Stomach (tissue), 9 donors: ENCODE results near the gene SIK2. TPM values are rescaled to one million over a fixed set of nuclear protein-coding genes. Genes with fewer than 3 reads are reported as not detected.

Experiments used
- DNase-seq, 2 donors: peaks; one replicate each; pipeline versions ENCODE4 v3.0.0 to v3.0.0-alpha.2; 2013 to 2019
- H3K27ac ChIP-seq, 5 donors: fragments of 200-600 bp in 4 of 5; sonication (generic) in 4 of 5; one replicate each; pipeline ENCODE4 v1.5.1; 2013 to 2019; ENCODE audit warnings: mild to moderate bottlenecking in 1 of 5, moderate library complexity in 1 of 5
- H3K27me3 ChIP-seq, 3 donors: fragments of 200-600 bp; sonication (generic); one replicate each; pipeline ENCODE4 v1.5.1; 2017 to 2019; ENCODE audit warnings: mixed run types in 1 of 3
- H3K36me3 ChIP-seq, 4 donors: fragments of 200-600 bp; sonication (generic); 1 replicate in 3 of 4; 2 replicates in 1 of 4; pipeline ENCODE4 v1.5.1; 2016 to 2019
- H3K4me1 ChIP-seq, 4 donors: fragments of 200-600 bp; sonication (generic); one replicate each; pipeline ENCODE4 v1.5.1; 2016 to 2019
- H3K4me3 ChIP-seq, 4 donors: fragments of 200-600 bp; sonication (generic) in 3 of 4; one replicate each; pipeline ENCODE4 v1.5.1; 2016 to 2019; ENCODE audit warnings: mild to moderate bottlenecking in 1 of 4
- H3K9me3 ChIP-seq, 4 donors: fragments of 200-600 bp; sonication (generic); one replicate each; pipeline ENCODE4 v1.5.1; 2016 to 2019
- CTCF ChIP-seq, 7 experiments: fragments of 450-650 bp in 4 of 7; fragments of 200-600 bp in 3 of 7; sonication (generic) in 3 of 7; IDR thresholded peaks; one replicate each; pipeline ENCODE4 v1.5.1; 2016 to 2019; ENCODE audit warnings: antibody characterized with exemption in 7 of 7, control low read depth in 2 of 7, mild to moderate bottlenecking in 1 of 7
- EP300 ChIP-seq: sonication (generic); formaldehyde crosslinking; IDR thresholded peaks from one replicate; pipeline ENCODE4 v1.6.1; 2017; ENCODE audit warnings: antibody characterized with exemption
- POLR2A ChIP-seq, 4 donors: fragments of 450-650 bp; IDR thresholded peaks; one replicate each; pipeline ENCODE4 v1.6.1; 2016; ENCODE audit warnings: antibody characterized with exemption in 4 of 4, control low read depth in 2 of 4, mild to moderate bottlenecking in 1 of 4, moderate library complexity in 1 of 4
- POLR2AphosphoS5 ChIP-seq, 3 donors: sonication (generic); formaldehyde crosslinking; IDR thresholded peaks; one replicate each; pipeline ENCODE4 v1.6.1; 2016; ENCODE audit warnings: antibody characterized with exemption in 3 of 3
- WGBS, 5 donors: extraction: QIAGEN DNeasy Blood & Tissue Kit in 3 of 5; methylation state at CpG; one replicate each; pipeline versions ENCODE4 v1.1.5 to v1.1.7; 2013 to 2018; 5-methylcytosine and 5-hydroxymethylcytosine counted together
- intact Hi-C: fragments of 100-400 bp; cut with DNase I; formaldehyde crosslinking; loops from one replicate; pipeline ENCODE4 v1.15.1; 2023; ENCODE audit warnings: low total_unique reads
- polyA plus RNA-seq, 3 donors: library from polyadenylated mRNA; stranded (reverse); fragments of 200-250 nt; gene quantifications; one replicate each; pipeline ENCODE4 v1.2.3, GENCODE V29; 2013
- total RNA-seq, 5 donors: library from RNA; depleted of rRNA; stranded (reverse); fragments of >200 nt; gene quantifications; one replicate each; pipeline versions ENCODE4 v1.1.0 to v1.2.3, GENCODE V29; 2014 to 2016
- donor health status: healthy with polysubstance abuse.
- donor health status: Bipolar disorder and iron deficiency.
- donor health status: healthy.

SIK2 gene
- total and polyA plus RNA-seq, 8 donors, result 5.5 to 86.9 (median 18.4) TPM

GRCh38 chr11:111730871-111731591 is 128.8 kb downstream of the SIK2 start:
- intact Hi-C loops, result no loop called here
- no peaks in the 10 kb centered on the region for H3K9me3 ChIP-seq

DNA sequence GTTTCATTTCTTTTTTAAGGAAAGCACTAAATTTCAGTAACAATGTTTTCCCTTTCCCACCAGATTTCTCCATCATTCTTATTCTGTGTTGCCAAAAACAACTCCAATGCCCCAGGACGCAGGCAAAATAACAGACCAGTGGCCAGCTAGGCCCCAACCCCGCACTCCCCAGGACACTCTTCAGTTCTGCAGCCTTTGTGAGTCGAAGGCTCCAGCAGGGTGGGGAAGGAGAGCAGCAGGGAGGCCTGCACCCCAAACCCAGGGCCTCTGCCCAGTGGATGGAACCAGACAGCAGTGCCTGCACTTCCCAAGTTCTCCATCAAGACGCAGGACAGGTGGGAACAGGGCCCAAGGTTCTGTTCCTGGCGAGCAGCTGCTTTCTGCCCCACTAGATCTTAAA is 129.6 kb downstream of the SIK2 start:
- TF ChIP-seq POLR2A (IDR thresholded peaks at IDR 0.05), result no peak
- no peak for TF ChIP-seq POLR2AphosphoS5 (IDR thresholded peaks at IDR 0.05)
- no peak for TF ChIP-seq EP300
- no peak for TF ChIP-seq CTCF (IDR thresholded peaks at IDR 0.05)

More at GRCh38 chr11:111730871-111731591, 128.8 kb downstream of the SIK2 start:
- WGBS, 5 donors, result 29 to 64% (median 40%) methylated on average over 21 to 22 of the region's 22 CpGs
- H3K4me1 ChIP-seq, result peaks cover 55 to 74% (median 65%) of the 10 kb centered on the region in 4 donors
- H3K27ac ChIP-seq, result peak overlapping the region; percentile 77 to 93 (median 90)
- H3K27me3 ChIP-seq, result no peaks in the 10 kb centered on the region
- no peak overlapping the region for H3K4me3 ChIP-seq
- TF ChIP-seq POLR2AphosphoS5 (IDR thresholded peaks at IDR 0.05) (peak; percentile 53 to 62 (median 55)), POLR2A (IDR thresholded peaks at IDR 0.05) (peak in 1 of 4 donors; percentile 14), CTCF (IDR thresholded peaks at IDR 0.05) (no peak)
- peak; percentile 76 to 87 for DNase-seq
- peaks cover 14 to 24% (median 21%) of the 10 kb centered on the region in 4 donors for H3K36me3 ChIP-seq

DNA sequence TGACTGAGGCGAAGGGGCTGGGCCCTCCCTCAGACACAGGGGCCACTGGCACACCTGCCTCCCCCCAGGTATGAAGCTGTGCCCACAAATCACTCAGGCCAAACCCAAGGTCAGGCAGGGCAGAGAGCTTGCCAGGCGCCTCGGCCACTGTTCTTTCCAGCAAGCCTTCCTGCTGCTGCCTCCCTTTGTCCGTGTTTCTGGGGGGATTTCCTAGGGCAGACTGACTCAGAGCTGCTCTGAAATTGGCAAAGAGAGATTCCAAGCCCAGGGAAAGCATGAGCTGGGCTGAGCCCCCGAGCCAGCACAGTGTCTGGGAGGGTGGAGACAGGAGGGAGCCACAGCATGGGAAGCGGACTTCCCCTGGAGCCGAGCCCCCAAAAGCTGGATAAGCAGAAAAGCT is 130.8 kb downstream of the SIK2 start:
- peak in 1 of 2 donors; percentile 81 for DNase-seq
- TF ChIP-seq EP300, result no peak
- peak in 2 of 3 donors; percentile 13 to 68 for TF ChIP-seq POLR2AphosphoS5 (IDR thresholded peaks at IDR 0.05)
- Histone ChIP-seq H3K4me1 (peaks cover 60 to 94% (median 85%) of the 10 kb centered on the region in 4 donors), H3K27ac (peak overlapping the region; percentile 73 to 93 (median 90)), H3K4me3 (no peak overlapping the region), H3K9me3 (no peaks in the 10 kb centered on the region), H3K36me3 (peaks cover 0 to 15% (median 8%) of the 10 kb centered on the region in 4 donors), H3K27me3 (no peaks in the 10 kb centered on the region)
- intact Hi-C loops, result no loop called here
- 40 to 51% (median 48%) methylated on average over 4 to 7 of the region's 7 CpGs for WGBS, 5 donors

More for the DNA sequence above, 129.6 kb downstream of the SIK2 start:
- DNase-seq, result no peak
- Histone ChIP-seq H3K4me3 (no peak overlapping the region), H3K27ac (peak overlapping the region; percentile 5 to 93 (median 90)), H3K9me3 (no peaks in the 10 kb centered on the region), H3K36me3 (peaks cover 7 to 19% (median 15%) of the 10 kb centered on the region in 4 donors), H3K4me1 (peaks cover 60 to 82% (median 73%) of the 10 kb centered on the region in 4 donors), H3K27me3 (no peaks in the 10 kb centered on the region)
- WGBS, 5 donors, result 82 to 92% (median 87%) methylated on average over 5 of the region's 5 CpGs
- intact Hi-C loops, result no loop called here

DNA sequence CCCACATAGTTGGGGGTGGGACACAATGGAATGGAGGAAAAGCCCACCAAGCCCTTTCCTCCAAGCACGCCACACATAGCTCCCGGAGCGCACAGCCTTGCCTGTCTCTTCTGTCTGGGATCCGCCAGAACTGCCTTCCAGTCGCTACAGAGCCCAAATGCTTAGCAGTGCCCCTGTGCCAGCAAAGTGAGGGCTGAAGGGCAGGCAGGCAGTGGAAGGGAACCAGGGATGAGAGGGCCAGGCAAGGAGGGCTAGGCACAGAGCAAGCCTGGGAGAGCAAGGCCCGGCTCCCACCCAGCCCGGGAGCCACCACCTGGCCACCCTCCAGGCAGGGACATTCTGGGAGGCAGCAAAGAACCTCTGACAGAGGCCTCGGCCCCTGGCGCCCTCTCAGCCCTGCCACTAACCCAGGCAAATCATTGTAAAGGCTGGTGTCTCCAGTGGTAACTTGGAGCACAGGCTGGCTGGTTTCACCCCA is 131.4 kb downstream of the SIK2 start:
- Histone ChIP-seq H3K27me3 (no peaks in the 10 kb centered on the region), H3K9me3 (no peaks in the 10 kb centered on the region), H3K4me3 (no peak overlapping the region), H3K4me1 (peaks cover 60 to 99% (median 91%) of the 10 kb centered on the region in 4 donors), H3K27ac (peak overlapping the region; percentile 73 to 93 (median 90)), H3K36me3 (peaks cover 0 to 21% (median 5%) of the 10 kb centered on the region in 4 donors)
- DNase-seq, result no peak
- 52 to 68% (median 63%) methylated on average over 8 to 9 of the region's 9 CpGs for WGBS, 5 donors
- intact Hi-C loops, result no loop called here
- TF ChIP-seq EP300, result no peak
- TF ChIP-seq POLR2AphosphoS5 (IDR thresholded peaks at IDR 0.05), result no peak
- no peak for TF ChIP-seq POLR2A (IDR thresholded peaks at IDR 0.05)
- TF ChIP-seq CTCF (IDR thresholded peaks at IDR 0.05), result no peak
